GM18867 (cell line): ENCODE data around the gene RGS17.
A peak's percentile ranks its signal among the peaks of the same experiment; 100 is the strongest.

ENCODE experiments used
- ATAC-seq: cut with Tn5 transposase; IDR thresholded peaks from one replicate; pipeline ENCODE4 v1.9.1; 2021; ENCODE audit warnings: mild to moderate bottlenecking, moderate library complexity; ENCODE audit not compliant: unreplicated experiment

The RGS17 gene

DNA sequence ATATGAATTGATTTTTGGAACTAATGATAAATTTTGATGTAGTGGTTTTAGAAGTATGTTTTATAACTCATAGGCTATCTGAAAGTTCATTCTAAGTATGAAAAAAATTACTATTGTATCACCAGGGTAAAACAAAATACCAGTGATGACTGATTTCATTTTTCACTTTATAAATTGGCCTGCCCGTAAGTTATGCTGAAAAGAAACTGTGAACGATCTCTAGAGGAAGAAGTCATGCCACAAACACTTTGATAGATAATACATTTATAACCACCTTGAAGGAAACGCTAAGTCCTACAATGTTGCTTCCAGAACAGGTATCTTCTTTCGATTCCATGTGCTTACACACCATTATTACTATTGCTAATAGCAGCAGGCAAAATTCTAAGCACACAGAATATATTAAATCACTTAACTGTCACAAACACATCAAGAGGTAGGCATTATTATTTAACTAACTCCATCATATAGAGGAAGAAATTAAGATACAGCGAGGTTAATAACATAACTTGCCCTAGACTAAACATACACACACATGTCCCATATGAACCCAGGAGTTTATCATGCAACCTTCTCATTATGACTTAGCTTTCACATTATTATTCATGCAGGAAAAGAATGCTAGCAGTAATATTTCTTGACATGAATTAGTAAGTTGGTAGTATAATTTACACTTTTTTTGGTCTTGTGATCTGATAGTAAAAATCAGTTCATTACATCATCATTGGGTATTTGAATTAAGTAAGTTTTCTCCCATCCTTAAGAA is 44.7 kb downstream of the RGS17 start:
- peak; percentile 55 for ATAC-seq

DNA sequence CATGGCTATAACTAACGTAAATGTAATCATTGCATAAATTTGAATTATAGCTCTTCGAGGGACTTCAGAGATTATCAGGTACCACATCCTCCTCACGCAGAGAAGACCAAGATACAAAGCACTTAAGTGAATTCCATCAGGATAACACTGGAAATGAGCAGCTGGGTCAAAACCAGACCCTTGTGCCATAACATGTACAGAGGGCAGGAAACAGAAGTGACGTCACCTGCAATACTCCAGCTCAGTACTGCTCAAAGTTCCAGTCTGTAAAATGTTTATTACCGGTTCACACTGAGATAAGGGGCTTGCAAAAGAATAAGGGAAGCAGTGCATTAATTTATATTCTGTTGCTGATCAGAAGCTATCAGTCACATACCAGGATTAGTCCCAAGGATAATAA is 45.8 kb downstream of the RGS17 start:
- no peak for ATAC-seq

DNA sequence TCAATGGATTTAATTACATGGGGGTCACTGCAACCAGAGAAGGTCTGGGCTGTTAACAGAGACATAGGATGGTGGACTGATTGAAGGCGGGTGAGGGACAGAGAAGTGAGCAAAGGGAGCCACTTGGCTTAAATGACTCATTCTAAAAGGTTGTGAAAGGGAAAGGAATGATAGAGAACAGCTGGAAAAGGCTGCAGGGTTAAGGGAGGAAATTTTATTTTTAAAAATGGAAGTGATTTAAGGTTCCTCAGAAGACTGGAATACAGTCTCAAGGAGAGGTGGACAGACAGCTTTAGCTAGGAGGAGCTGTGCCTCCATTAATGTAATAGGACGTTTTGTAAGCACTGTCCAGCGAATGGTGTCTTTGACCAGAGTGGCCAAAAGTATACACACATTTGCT is 46.7 kb downstream of the RGS17 start:
- no peak for ATAC-seq

DNA sequence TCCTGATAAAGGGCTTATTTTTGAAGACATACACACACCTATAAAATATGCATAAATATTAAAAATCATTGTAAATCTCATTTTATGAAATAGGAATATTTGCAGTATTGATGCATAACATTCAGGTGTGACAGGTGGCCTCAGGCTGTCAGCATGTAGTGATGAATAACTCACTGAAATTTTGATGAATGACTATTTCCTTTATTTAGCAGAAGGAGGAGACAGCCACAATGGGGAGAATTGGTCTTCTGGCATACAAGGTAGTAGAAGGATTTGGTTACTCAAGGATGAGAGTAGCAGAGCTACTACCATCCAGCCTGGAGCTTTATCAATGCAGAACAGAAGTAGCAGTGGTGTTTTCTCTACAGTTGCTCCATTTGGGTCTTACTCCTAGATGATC is 47.2 kb downstream of the RGS17 start:
- ATAC-seq: no peak

DNA sequence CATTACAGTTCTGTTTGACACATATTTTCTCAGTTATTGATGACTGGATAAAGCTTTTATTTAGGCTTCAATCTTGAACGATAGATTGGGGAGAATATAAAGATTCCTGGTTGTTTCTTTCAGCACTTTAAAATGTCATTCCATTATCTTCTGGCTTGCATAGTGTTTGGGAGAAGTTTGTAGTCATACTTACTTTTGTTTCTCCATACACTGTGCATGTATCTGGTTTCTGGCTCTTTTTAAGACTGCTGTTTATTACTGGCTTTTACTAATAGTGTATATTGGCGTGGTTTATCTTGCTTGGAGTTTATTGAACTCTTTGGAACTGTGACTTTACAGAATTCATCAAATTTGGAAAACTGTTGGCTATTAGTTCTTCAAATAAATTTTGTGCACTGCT is 49.2 kb downstream of the RGS17 start:
- ATAC-seq: no peak

DNA sequence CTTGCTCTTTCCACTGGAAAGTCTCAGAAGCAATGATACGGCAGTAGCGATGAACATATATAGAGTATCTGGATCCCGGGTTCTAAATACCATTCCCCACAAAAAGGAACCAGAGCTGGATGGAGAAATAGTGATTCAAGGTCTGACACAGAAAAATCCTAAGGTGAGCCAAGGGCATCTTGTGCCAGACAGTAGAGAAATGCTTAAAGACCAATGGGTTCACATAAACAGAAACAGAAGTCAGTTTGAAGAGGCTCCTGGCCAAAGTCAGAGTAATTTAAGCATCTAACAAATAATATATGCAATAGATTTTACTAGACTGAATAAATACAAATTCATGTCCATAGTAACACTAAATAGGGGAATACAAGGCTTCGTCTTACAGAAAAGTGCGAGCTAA is 54.7 kb downstream of the RGS17 start:
- ATAC-seq: no peak

DNA sequence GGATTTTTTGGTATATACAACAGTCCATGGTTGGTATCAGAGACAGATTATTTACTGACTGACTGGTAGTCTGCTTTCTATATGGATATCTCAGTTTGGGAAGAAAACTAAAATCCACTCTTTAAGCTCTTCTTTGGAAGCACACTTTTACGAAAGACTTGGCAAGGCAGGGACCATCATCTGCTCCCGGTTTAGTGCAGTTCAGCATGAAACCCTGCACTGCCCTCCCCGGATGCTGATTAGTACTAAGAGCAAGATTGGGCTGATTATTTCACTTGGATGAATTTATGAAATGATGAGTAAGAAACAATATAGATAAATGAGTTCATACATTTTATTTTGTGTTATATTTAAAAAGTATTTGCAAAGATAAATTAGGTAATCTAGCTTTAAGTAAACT is 56.3 kb downstream of the RGS17 start:
- ATAC-seq: no peak

DNA sequence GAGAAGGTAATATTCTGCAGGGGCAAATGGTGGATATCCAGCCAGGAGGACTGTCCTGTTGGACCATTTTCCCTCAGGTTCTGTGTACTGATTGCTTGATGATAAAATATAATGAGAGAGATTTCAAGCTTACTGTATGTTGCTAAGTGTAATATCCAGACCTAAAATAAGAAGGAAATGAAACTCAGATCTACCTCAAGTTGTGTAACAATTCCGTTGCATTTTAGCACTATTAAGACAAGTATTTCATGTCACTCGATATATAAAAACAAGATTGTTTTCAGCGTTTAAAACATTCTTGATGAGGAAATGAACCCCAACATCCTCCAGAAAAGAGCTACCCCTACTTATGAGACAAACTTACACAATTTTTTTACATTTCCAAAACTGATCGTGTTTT is 57.2 kb downstream of the RGS17 start:
- ATAC-seq: no peak

DNA sequence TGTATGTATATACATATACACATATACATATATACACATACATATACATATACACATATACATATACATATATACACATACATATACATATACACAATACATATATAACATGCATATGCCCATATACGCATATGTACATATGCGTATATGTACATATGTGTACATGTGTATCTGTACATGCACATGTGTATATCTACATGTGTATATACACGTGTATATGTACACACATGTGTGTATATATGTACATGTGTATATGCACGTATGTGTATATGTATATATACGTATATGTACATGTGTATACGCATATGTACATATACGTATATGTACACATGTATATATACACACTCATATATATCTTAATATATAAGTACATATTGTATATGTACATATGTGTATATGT is 60.3 kb downstream of the RGS17 start:
- no peak for ATAC-seq

DNA sequence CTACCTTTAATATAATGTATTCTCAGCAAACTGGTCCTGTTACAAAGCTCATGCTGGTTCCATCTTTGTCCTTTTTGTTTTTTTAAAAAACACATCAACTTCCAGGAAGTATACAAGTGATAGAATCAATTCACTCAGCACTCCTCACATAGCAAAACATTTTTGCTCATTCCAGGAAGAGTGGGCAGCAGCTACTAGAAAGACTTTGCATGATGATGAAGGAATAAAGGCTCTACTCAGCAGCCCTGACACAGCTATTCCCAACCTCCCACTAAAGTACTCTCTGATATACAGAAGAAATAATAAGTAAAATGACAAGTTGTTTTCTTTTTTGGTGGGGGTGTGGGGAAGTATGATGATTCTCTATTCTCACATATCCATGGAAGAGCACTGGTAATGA is 61.2 kb downstream of the RGS17 start:
- no peak for ATAC-seq

DNA sequence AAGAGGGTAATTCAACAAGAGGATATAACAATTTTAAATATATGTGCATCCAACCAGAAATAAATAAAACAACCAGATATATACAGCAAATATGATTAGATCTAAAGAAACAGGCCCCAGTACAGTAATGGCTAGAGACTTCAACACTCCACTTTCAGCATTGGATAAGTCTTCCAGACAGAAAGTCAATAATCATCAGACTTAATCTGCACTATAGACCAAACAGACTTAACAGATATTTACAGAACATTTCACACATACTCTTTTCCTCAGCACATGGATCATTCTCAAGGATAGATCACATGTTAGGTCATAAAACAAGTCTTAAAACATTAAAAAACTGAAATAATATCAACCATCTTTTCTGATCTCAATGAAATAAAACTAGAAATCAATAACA is 65.9 kb downstream of the RGS17 start:
- no peak for ATAC-seq

DNA sequence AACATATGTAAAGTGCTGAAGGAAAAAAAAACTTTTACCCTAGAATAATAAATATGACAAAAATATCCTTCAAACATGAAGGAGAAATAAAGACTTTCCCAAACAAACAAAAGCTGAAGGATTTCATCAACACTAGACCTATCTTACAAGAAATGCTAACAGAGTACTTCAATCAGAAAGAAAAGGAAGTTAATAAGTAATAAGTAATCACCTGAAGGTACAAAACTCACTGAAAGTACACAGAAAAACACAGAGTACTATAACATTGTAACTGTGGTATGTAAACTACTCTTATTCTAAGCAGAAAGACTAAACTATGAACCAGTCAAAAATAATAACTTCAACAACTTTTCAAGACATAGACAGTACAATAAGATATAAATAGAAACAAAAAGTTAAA is 67.1 kb downstream of the RGS17 start:
- ATAC-seq: no peak

DNA sequence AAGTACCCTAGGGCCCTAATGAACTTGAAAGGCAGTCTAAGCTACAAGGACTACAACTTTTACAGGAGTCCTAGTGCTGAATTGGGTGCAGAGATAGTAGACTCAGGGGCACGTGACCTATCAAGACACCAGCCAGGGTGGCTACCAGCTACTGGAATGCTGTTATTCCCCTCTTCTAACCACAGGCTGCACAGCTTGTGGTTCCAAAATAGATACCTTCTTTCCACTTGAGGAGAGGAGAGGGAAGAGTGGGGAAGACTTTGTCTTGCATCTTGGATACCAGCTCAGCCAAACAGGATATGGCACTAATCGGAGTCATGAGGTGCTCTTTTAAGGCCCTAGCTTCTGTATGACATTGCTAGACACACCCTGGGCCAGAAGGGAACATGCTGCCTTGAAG is 68.6 kb downstream of the RGS17 start:
- no peak for ATAC-seq

DNA sequence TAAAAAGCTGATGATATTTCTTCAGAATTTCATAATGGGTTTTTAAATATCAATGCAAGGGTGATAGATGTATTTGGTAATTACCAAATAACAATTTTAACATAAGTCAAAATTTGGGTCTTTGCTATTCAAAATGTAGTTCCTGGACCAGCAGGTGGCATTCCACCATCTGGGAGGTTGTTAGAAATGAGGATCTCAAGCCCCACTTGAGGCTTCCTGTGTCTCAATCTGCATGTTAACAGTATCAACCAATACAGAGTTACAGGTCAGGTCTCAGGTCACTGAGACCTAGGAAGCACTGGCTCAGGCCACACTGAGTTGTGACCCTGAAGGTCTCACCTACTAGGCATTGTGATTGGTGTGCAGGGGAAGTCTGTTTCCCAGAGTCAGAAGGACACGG is 71.3 kb downstream of the RGS17 start:
- ATAC-seq: peak; percentile 48

DNA sequence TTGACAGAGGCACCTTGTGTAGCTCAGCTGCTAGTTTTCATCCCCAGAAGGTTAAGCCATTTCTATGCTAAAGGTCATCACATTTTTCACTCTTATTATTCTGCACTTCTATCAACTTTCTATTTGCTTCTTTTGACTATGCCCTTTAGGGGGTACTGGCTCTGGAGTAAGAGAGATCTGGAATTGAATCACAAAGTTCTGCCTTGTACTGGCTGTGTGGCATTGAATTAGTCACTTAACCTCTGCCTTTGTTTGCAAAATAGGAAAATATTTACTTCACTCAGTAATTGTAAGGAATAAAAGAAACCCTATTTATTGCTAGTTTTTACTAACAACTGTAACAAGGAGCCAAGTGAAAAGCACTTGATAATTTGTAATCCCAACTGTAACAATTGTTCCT is 71.8 kb downstream of the RGS17 start:
- ATAC-seq: no peak

DNA sequence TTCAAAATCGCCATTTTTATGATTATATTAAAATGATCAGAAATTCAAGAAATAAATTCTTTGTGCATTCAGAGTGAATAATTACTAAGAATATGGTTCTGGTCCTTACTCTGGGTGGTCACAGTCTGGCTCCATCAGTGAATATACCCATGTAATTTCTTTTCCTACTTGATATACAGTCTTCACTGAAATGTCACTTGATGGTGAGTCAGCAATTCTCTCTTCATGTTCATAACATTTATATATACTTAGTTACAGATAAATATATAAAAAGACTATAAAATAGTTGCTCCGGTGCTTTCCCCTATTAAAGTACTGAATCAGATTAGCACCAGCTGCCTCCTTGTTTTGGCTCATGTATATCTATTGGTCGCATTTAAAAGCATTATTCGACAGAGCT is 72.2 kb downstream of the RGS17 start:
- ATAC-seq: no peak

DNA sequence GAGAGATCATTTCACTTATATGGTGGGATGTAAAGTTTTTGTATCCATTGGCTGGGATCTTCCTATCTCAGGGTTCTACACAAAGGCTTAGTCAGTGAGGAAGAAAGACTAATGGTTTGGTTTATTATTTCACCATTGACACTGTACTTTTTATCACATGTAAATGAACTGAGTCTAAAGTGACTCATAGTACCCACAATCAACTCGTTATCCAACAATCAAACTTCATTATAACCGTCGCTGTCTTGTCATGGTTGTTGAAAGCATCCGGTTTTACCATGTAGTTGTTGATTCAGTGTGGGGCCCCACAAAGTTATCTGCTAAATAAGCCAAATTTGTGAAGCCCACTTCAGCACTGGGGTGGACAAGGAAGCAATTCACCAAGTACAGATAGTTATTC is 72.8 kb downstream of the RGS17 start:
- no peak for ATAC-seq

DNA sequence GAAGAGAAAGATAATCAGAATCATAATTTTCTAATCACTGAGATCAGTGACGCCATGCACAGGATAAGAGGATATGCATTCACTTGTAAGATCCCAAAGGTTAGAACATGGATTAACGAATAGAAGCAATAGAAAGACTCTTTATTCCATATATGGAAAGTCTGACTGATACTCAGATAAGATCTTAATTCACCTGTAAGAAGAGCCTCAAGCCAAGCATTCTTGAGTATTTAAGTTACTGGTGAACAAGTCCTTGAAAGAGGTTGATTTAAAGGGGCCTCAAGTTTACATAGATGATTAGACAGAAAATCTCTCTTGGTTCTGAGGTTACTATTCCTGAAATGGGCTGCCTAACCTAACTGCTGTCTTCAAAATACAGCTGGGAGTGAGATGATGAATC is 74.8 kb downstream of the RGS17 start:
- no peak for ATAC-seq

DNA sequence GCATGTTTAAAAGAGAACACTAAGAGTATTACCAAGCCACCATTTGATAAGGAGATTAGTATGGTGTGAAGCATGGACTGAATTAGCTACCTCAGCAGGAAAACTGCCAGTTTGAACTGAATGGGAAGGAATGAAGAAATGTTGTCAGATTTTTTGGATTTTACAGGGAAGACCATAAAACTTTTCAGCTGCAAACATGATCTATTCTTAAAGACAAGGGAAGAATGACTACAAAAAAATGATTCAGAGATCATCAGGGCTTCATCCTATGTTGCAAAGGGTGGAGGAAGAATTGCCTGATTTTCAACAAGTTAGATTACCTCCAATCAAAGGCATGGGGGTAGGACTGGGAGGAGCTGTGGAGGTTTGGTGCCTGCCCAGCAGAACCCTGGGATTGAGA is 79.3 kb downstream of the RGS17 start:
- no peak for ATAC-seq

DNA sequence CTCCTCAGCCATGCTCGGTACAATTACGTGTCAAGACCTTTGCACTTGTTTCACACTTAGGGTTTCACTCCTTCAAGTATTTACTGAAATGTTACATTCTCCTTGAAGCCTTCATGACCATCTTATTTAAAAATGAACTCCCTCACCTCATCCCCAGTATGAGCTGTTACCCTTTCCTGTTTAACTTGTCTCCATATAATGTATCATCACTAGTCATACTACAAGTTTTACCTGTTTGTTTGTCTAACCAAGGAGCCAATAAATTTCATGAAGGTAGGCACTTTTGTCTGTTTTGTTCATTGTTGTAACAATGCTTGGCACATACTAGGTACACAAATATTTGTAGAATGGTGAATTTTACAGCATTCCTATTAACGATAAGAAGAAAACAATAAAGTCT is 82.5 kb downstream of the RGS17 start:
- ATAC-seq: no peak

DNA sequence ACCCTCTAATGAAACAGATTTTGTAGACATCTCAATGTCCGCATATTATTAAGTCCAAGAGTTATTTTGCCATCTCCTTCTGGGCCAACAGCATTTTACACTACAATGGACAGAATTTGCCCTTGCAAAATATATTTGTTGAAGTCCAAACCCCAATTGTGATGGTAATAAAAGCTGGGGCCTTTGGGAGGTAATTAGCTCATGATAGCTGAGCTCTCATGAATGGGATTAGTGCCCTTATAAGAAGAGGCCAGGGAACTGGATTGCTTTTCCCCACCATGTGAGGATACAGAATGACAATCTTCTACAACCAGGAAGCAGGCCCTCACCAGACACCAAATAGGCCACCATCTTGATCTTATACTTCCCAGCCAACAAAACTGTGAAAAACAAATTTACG is 83.7 kb downstream of the RGS17 start:
- ATAC-seq: no peak

DNA sequence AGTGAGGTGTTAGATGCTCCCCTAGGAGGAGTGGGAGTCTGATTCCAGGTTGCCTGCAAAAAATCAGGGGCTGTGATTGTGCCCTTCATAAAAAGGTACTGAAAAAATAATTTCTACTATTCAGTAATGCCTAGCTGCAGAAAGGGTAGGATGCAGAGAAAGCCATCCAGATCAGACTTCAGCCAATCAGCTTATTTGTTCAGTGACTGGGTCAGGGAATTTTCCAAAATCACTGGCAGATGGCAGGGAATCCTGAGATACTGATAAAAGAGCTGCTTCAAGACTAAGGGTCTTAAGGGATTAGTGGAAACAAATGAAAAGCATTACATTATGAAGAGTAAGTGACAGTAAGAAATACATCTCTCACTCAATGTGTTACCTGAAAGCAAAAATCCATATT is 85.8 kb downstream of the RGS17 start:
- no peak for ATAC-seq

DNA sequence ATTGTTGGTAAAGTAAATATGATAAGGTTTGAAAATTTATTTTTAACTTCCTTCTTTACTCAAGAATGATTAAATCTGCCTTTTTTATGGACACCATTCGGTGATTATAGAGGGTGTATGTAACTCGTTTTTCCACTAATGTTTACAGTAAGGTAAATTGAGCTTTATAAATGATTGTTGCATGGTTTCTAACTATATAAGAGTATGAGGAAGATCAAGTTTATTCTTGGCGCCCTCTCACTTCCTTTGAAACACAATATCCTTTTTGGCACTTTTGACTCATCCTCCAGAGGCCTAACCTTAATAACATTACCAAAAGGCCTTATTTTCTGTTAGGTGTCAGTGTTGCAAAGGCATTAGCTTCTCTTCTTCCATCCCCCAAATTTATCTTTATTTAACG is 86.8 kb downstream of the RGS17 start:
- ATAC-seq: no peak
